Measurements from ENCODE around the gene ETV3L. TPM values are rescaled to one million over a fixed set of nuclear protein-coding genes. Genes with fewer than 3 reads are reported as not detected.

ETV3L gene
- total RNA-seq, 1 experiment from 2014 or later, result not detected

DNA sequence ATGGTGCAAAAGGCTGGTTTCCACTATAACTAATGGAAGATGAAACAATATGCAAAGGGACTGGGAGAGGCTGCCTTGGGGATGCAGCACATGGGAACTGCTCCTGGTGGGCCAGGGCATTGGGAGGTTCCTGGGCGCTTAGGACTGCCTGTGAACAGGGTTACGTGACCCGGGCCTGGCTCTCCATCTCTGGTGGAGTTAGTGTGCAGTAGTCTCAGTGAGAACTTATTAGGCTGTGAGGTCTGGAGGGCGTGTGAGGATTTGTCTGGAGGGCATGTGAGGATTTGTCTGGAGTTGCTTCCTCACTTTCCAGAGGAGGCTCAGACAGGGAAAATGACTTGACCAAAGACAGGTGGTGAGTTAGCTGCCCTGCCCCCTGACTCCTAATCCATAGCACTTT lies 1.5 kb upstream of the ETV3L start:
- Histone ChIP-seq H3K4me3 (replicated peaks in 1 of 2; ENCODE audit: low read depth in 1 of 2, low read length in 2 of 2) (no peak overlapping the region), H2AFZ (ENCODE audit: low read depth, low read length, poor library complexity, severe bottlenecking) (no peak overlapping the region), H3K9me3 (ENCODE audit: control insufficient read depth in 1 of 2, insufficient read depth in 1 of 2, low read depth in 1 of 2, low read length in 2 of 2) (no peaks in the 10 kb centered on the region), H4K20me1 (ENCODE audit: insufficient read depth) (no peaks in the 10 kb centered on the region), H3K9me2 (ENCODE audit: insufficient read depth) (no peaks in the 10 kb centered on the region; the same call in 1 of the 2 replicates), H3K4me2 (ENCODE audit: low read length) (no peak overlapping the region), H3K27me3 (ENCODE audit: insufficient read depth, low read length) (peaks cover 5% of the 10 kb centered on the region; the same call in 1 of the 2 replicates), H3K9ac (ENCODE audit: low read length) (no peak overlapping the region), H3K36me3 (ENCODE audit: control insufficient read depth in 1 of 2, insufficient read depth in 2 of 2, low read length in 2 of 2) (no peaks in the 10 kb centered on the region), H3K4me1 (ENCODE audit: control insufficient read depth in 1 of 2, insufficient read depth in 2 of 2, low read length in 2 of 2) (peaks cover 0 to 3% of the 10 kb centered on the region in 2 experiments; a peak in 1 of 4 replicates), H3K79me2 (ENCODE audit: insufficient read depth, low read length) (no peaks in the 10 kb centered on the region), H3K27ac (ENCODE audit: low read depth, low read length) (no peak overlapping the region)
- no TSS peak for BruUV-seq (replicated peaks)
- ChIA-PET RAD21 (ENCODE audit: low non-redundant PET in 1 of 2, low total read pairs in 2 of 2, uncharacterized antibody in 2 of 2, unreplicated experiment in 2 of 2) (no interaction called here), POLR2A (no interaction called here), CTCF (interaction anchor here (1.0 kb wide), 1 partner anchor 11 kb away, joined by 4 read pairs; no protein-coding TSS in a partner anchor)
- intact Hi-C loops (cut with micrococcal nuclease), result no loop called here
- TF ChIP-seq EZH2 (IDR thresholded peaks at IDR 0.05) (no peak), POLR2A (IDR thresholded peaks at IDR 0.05; ENCODE audit: borderline replicate concordance, extremely low read depth, insufficient read depth, insufficient read length) (no peak), CEBPB (IDR thresholded peaks at IDR 0.05; ENCODE audit: low read depth) (no peak), SRF (IDR thresholded peaks at IDR 0.05; ENCODE audit: low read depth) (no peak), ZNF274 (IDR thresholded peaks at IDR 0.05; ENCODE audit: low read depth, low read length) (no peak), RAD21 (IDR thresholded peaks at IDR 0.05; ENCODE audit: low read depth) (no peak), EGR1 (IDR thresholded peaks at IDR 0.05; ENCODE audit: low read depth) (no peak), CBX3 (IDR thresholded peaks at IDR 0.05; ENCODE audit: low read depth) (no peak), YY1 (IDR thresholded peaks at IDR 0.05; ENCODE audit: extremely low read depth, insufficient replicate concordance, low read depth, low read length) (no peak), SIN3A (IDR thresholded peaks at IDR 0.05; ENCODE audit: low read depth) (no peak), EZH2phosphoT487 (IDR thresholded peaks at IDR 0.05; ENCODE audit: borderline replicate concordance) (no peak), POLR2AphosphoS5 (IDR thresholded peaks at IDR 0.05; ENCODE audit: low read depth, low read length) (no peak), SP1 (IDR thresholded peaks at IDR 0.05; ENCODE audit: low read depth) (no peak), TCF7L2 (IDR thresholded peaks at IDR 0.05; ENCODE audit: borderline replicate concordance, extremely low read depth, insufficient read depth, insufficient read length) (no peak), ELF1 (IDR thresholded peaks at IDR 0.05; ENCODE audit: borderline replicate concordance, low read depth) (no peak)
- TF ChIP-seq, protein P1, sequence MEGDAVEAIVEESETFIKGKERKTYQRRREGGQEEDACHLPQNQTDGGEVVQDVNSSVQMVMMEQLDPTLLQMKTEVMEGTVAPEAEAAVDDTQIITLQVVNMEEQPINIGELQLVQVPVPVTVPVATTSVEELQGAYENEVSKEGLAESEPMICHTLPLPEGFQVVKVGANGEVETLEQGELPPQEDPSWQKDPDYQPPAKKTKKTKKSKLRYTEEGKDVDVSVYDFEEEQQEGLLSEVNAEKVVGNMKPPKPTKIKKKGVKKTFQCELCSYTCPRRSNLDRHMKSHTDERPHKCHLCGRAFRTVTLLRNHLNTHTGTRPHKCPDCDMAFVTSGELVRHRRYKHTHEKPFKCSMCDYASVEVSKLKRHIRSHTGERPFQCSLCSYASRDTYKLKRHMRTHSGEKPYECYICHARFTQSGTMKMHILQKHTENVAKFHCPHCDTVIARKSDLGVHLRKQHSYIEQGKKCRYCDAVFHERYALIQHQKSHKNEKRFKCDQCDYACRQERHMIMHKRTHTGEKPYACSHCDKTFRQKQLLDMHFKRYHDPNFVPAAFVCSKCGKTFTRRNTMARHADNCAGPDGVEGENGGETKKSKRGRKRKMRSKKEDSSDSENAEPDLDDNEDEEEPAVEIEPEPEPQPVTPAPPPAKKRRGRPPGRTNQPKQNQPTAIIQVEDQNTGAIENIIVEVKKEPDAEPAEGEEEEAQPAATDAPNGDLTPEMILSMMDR (IDR thresholded peaks at IDR 0.05 in 2 of 3, conservative IDR thresholded peaks at IDR 0.05 in 1 of 3; ENCODE audit: borderline replicate concordance in 1 of 3, insufficient read depth in 1 of 3, low read depth in 2 of 3, low read length in 2 of 3), result no peak
- TF ChIP-seq, protein P2, sequence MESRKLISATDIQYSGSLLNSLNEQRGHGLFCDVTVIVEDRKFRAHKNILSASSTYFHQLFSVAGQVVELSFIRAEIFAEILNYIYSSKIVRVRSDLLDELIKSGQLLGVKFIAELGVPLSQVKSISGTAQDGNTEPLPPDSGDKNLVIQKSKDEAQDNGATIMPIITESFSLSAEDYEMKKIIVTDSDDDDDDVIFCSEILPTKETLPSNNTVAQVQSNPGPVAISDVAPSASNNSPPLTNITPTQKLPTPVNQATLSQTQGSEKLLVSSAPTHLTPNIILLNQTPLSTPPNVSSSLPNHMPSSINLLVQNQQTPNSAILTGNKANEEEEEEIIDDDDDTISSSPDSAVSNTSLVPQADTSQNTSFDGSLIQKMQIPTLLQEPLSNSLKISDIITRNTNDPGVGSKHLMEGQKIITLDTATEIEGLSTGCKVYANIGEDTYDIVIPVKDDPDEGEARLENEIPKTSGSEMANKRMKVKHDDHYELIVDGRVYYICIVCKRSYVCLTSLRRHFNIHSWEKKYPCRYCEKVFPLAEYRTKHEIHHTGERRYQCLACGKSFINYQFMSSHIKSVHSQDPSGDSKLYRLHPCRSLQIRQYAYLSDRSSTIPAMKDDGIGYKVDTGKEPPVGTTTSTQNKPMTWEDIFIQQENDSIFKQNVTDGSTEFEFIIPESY (IDR thresholded peaks at IDR 0.05; ENCODE audit: extremely low read depth, insufficient replicate concordance, low read length), result no peak
- TF ChIP-seq, protein P3, sequence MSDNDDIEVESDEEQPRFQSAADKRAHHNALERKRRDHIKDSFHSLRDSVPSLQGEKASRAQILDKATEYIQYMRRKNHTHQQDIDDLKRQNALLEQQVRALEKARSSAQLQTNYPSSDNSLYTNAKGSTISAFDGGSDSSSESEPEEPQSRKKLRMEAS (IDR thresholded peaks at IDR 0.05), result no peak
- TF ChIP-seq, protein P4, sequence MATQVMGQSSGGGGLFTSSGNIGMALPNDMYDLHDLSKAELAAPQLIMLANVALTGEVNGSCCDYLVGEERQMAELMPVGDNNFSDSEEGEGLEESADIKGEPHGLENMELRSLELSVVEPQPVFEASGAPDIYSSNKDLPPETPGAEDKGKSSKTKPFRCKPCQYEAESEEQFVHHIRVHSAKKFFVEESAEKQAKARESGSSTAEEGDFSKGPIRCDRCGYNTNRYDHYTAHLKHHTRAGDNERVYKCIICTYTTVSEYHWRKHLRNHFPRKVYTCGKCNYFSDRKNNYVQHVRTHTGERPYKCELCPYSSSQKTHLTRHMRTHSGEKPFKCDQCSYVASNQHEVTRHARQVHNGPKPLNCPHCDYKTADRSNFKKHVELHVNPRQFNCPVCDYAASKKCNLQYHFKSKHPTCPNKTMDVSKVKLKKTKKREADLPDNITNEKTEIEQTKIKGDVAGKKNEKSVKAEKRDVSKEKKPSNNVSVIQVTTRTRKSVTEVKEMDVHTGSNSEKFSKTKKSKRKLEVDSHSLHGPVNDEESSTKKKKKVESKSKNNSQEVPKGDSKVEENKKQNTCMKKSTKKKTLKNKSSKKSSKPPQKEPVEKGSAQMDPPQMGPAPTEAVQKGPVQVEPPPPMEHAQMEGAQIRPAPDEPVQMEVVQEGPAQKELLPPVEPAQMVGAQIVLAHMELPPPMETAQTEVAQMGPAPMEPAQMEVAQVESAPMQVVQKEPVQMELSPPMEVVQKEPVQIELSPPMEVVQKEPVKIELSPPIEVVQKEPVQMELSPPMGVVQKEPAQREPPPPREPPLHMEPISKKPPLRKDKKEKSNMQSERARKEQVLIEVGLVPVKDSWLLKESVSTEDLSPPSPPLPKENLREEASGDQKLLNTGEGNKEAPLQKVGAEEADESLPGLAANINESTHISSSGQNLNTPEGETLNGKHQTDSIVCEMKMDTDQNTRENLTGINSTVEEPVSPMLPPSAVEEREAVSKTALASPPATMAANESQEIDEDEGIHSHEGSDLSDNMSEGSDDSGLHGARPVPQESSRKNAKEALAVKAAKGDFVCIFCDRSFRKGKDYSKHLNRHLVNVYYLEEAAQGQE (IDR thresholded peaks at IDR 0.05; ENCODE audit: low read depth), result no peak
- DNase-seq (ENCODE audit: low read depth, low spot score), result no peak
- no peak for ATAC-seq

Data from HCT116 (cell line).